Endothelial cell of umbilical vein (primary cell): ENCODE measurements around the gene TULP4.

ENCODE experiments used
- EZH2 ChIP-seq: IDR thresholded peaks from 2 replicates; pipeline ENCODE4 v1.6.1; 2012; ENCODE audit warnings: borderline replicate concordance, low read depth, mild to moderate bottlenecking, moderate library complexity, low read length, inconsistent platforms; ENCODE audit not compliant: severe bottlenecking
- GATA2 ChIP-seq: IDR thresholded peaks from 2 replicates; pipeline ENCODE4 v1.7.0; 2011; ENCODE audit warnings: low read depth, mild to moderate bottlenecking, moderate library complexity, mixed read lengths, low read length; ENCODE audit not compliant: insufficient read length, insufficient read depth
- MAX ChIP-seq: IDR thresholded peaks from 2 replicates; pipeline ENCODE4 v1.6.1; 2011; ENCODE audit not compliant: insufficient read depth, insufficient read length
- MYC ChIP-seq: IDR thresholded peaks from one replicate; pipeline ENCODE4 v1.6.1; 2011; ENCODE audit warnings: mild to moderate bottlenecking, low read depth, low read length
- POLR2A ChIP-seq: IDR thresholded peaks from 2 replicates; pipeline ENCODE4 v1.6.1; 2012; ENCODE audit warnings: low read depth, mild to moderate bottlenecking, control low read depth, low read length
- POLR2AphosphoS5 ChIP-seq: IDR thresholded peaks from 2 replicates; pipeline ENCODE4 v1.6.1; 2012; ENCODE audit warnings: low read depth, mild to moderate bottlenecking, control low read depth, low read length, moderate library complexity; ENCODE audit not compliant: insufficient read depth
- TF ChIP-seq, protein P1 (sequence below), 2 donors: IDR thresholded peaks; 1 replicate in 1 of 2; 2 replicates in 1 of 2; pipeline ENCODE4 v1.5.1; 2011; ENCODE audit warnings: low read length in 2 of 2, mild to moderate bottlenecking in 2 of 2, moderate library complexity in 2 of 2, control low read depth in 1 of 2, inconsistent platforms in 1 of 2, low read depth in 1 of 2; ENCODE audit not compliant: insufficient read depth in 1 of 2; ENCODE audit errors: extremely low read depth in 1 of 2

- TF ChIP-seq, protein P1, sequence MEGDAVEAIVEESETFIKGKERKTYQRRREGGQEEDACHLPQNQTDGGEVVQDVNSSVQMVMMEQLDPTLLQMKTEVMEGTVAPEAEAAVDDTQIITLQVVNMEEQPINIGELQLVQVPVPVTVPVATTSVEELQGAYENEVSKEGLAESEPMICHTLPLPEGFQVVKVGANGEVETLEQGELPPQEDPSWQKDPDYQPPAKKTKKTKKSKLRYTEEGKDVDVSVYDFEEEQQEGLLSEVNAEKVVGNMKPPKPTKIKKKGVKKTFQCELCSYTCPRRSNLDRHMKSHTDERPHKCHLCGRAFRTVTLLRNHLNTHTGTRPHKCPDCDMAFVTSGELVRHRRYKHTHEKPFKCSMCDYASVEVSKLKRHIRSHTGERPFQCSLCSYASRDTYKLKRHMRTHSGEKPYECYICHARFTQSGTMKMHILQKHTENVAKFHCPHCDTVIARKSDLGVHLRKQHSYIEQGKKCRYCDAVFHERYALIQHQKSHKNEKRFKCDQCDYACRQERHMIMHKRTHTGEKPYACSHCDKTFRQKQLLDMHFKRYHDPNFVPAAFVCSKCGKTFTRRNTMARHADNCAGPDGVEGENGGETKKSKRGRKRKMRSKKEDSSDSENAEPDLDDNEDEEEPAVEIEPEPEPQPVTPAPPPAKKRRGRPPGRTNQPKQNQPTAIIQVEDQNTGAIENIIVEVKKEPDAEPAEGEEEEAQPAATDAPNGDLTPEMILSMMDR (IDR thresholded peaks at IDR 0.05; ENCODE audit: extremely low read depth in 1 of 2, insufficient read depth in 1 of 2, low read depth in 1 of 2, low read length in 2 of 2) = no peak
- TF ChIP-seq POLR2A (no peak), POLR2AphosphoS5 (no peak), MYC (no peak), EZH2 (no peak), GATA2 (no peak), MAX (no peak)
These were observed 43.7 kb upstream of the TULP4 start for GRCh38 chr6:158268361-158269147.
